ENCODE data around the gene DIPK1C.

The DIPK1C gene

GRCh38 chr18:74480149-74480651, 23.1 kb upstream of the DIPK1C start:
- DNase-seq, result no peak

- DNase-seq, result no peak
These were observed 22.5 kb upstream of the DIPK1C start for GRCh38 chr18:74479486-74480148.

DNA sequence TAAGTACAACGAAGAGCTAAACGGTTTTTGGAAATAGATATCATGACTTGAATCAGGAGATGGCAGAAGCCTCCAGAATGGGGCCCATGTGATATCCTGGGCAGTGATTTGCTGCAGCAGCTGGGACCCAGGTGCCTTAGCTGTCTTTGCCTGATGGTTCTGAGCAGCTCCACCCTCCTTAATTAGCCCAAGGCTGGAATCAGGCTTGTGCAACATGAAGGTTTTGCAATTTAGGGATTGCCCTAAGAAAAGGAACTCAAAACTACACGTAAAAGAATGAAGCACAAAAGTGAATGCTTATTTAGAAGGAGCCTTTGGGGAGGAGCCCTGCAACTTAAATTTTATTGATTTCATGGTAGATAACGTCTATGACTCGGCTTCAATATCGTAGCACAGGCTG, 21.8 kb upstream of the DIPK1C start:
- DNase-seq, result no peak

DNA sequence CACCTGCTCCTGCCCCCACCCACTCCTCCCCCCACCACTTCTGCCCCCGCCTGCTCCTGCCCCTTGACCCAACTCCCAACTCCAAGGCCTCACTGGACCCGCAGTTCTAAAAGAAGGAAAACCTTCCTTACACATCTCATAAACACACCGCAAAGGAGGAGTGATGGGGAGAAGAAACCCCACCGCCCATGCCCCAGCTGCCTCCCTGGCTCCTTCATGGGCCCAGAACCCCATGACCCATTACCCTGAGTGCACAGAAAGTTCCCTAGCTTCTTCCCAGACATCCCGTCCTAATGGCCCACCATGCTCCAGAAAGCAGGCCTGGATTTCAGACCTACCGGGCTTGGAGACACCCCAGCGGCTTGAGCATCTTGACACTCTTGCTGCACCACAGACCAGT, 21.2 kb upstream of the DIPK1C start:
- no peak for DNase-seq

- no peak for DNase-seq
These were observed 20.7 kb upstream of the DIPK1C start for GRCh38 chr18:74477771-74478170.

DNA sequence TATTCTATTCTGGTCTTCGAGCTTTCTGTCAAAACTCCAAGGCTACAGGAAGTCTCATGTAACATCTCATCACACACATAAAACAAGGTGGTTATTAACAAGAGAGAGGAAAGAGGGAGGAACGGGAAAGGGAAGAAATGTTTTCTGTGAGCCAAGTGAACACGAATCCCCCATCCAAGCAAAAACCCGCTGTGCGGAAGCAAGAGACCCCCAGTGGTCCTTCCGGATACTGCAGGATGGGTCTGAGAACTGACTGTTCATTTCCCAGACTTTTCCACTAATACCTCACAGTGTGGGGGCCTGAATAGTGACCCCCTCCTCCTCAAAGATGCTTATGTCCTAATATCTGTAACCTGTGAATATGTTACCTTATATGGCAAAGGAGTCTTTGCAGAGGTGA, 19.0 kb upstream of the DIPK1C start:
- DNase-seq, result no peak

GRCh38 chr18:74473976-74474640, 17.0 kb upstream of the DIPK1C start:
- DNase-seq, result no peak

- no peak for DNase-seq
These were observed 15.2 kb upstream of the DIPK1C start for GRCh38 chr18:74472312-74472711.

DNA sequence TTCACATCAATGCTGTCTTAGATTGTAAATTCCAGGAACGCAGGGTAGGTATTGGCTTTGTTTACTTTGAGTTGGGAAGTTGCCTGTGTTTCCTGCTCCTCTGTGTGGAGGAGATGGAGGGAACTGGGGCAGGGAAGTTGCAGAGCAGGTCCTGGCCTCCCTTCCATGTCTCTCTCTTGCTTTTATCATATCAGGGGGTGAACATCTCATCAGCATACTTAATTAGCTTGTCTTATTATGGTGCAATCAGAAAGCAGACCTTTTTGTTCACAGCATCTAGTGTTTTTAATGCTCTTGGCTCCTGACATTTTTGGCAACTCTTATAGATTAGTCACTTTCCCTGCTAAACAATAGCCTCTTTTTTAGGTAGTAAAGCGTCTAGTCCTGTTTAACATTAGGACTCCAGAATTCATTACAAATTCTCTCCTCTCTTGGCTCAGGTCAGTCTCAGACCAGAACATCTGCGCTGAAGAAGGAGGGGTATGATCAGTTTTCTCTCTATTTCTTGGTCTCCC, 11.5 kb upstream of the DIPK1C start:
- DNase-seq, result no peak

- no peak for DNase-seq
These were observed 8.7 kb upstream of the DIPK1C start for GRCh38 chr18:74465775-74466174.

DNA sequence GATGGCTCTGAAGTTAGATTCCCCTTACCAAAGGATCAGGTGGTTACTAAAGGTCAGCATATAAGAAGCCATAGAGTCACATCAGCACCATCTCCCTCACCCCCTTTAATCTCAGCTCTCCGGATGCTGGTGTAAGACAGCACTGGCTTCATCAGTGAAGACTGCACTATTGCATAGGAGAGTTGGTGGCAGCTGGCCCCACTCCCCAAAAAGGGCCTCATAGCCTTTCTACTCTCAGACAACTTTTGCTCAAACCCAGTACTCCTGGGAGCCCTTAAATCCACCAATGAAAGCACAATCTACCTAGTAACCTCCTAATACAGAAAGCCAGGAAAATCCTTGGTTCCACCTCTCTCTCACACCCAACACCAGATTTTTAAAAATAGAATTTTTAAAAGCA, 6.9 kb upstream of the DIPK1C start:
- DNase-seq, result no peak

DNA sequence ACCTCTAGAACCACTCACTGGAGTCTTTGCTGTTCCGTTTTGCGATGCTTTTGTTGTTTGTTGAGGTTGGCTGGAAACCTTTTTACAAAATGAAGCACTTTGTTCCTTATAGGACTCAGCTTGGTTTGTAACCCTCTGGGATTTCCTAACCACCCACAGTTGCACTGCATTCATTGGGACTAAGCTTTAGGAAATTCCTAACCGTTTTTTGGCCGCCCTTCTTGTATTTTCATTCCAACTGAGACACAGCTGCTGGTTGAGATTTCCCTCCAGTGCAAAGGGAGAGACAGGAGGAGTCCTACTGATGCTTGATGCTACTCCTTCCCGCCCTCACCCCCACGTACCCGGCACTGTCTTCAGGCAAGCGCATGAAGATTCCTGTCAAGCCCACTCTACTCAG, 6.1 kb upstream of the DIPK1C start:
- no peak for DNase-seq

DNA sequence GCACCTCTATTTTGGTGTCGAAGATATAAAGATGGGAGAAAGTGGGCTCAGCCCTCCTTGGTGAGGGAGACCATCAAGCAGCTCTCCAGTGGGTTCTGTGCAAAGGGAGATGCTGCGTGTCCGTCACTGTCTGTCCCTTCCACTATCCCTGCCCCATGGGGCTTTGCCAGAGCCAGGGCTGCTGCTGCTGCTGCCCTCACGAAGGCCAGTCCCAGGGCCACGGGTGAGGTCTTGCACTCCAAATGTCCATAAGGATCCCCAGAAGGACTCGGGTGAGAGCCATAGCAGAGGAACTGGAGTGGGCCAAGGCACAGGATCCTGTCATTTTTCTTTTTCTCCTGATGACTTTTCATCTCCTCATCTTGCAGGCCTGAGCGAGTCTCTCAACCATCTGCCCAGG, 3.7 kb upstream of the DIPK1C start:
- DNase-seq, result no peak

DNA sequence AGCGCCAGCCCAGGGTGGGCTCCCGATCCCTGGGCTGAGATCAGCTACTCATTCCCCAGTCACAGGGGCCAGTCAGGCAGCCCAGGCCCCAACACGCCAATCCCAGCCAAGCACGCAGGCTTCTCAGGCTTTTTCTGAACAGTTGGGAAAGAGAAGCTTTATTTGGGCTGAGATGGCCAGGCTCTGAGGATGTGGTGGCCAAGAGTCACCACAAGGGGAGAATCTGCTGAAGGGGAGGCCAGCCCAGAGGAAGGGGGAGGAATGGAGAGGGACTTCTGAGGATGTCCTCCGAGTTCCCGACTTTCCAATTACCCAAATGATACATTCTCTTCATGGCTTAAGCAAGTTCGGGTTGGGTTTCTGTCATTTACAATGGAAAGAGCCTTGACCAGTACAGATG, 2.8 kb upstream of the DIPK1C start:
- DNase-seq, result no peak

- DNase-seq, result no peak
These were observed 765 bp upstream of the DIPK1C start for GRCh38 chr18:74457725-74458421.

DNA sequence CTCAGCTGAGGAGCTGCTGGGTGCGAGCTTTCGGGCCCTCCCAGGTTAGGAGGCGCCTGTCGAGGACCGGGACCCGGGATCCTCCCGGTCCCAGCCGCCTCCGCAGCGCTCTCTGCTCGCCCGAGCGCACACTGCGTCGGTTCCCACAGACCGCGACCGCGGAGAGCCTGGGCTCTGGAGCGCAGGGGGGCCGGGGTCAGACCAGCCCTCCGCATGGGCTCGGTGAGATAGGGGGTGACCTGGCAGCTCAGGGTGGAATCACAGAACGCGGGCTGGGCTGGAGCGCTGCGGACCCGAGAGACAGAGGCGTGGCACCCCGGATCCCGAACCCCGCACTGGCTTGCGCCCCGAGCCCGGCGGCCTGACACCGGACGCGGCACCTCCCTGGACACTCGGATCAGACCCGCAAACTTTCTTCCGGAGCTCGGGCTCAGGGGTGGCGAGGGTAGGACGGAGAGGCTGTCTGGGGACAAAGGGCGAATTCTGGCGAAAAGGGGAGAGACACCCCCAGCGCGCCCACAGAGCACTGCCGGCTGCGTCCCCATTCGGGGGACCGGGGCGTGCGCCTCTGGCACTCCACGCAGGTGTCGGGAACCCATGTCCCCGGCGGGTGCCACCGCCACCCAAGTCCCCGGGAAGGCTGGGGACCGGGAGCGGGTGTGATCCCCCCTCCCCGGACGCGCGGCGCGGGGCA, 612 bp downstream of the DIPK1C start:
- no peak for DNase-seq

DNA sequence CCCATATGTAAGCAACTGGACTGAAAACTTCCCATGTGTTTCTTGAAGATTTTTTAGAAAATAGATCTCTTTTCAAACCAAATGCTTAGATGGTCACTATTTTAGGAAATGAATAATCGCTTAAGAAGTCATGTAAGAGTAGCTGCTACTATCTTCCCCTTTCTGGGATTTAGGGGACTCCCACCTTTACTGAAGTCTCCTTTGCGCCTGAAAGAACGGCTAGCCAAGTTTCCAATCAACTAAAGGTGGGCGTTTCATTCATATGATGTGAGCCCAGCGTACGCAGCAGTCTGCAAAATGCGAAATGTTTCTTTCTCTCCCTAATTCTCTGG, 1.1 kb downstream of the DIPK1C start:
- DNase-seq, result no peak

DNA sequence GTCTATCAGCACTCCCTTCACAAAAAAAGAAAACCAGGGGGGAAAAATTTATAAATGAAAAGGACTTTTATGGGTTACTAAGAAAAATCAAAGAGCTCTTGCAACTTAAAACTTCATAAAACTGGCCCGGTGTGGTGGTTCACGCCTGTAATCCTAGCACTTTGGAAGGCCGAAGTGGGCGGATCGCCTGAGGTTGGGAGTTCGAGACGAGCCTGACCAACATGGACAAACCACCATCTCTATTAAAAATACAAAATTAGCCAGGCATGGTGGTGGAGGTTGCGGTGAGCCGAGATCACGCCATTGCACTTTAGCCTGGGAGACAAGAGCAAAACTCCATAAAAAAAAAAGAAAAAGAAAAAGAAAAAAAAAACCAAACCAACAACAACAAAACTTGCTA, 1.7 kb downstream of the DIPK1C start:
- DNase-seq, result no peak

- no peak for DNase-seq
These were observed 2.8 kb downstream of the DIPK1C start for GRCh38 chr18:74454279-74454751.

GRCh38 chr18:74453642-74454198, 3.4 kb downstream of the DIPK1C start:
- no peak for DNase-seq

DNA sequence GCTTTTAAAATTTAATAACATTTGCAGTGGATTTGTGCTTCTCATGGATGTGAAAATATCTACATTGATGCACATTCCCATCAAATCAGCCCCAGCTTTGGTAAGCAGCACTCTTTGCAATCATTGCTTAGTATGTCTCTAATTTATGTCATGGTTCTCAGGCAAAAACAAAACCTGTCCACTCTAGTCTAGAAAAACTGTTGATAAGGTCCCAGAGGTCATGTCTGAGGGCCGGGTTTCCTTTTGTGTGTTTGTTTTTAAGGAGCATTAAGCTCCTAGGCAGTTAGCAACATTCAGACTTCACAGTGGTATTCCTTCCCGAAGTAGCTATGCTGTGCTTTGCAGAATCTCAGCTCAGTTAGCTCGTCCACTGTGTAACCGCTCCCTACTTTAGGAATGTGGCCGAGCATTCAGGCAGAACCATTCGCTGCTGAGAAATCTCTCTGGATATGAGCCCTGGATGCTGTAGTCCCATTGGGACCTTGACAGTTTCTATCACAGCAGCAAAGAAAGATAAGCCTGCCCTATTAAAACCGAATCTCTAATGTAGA, 4.0 kb downstream of the DIPK1C start:
- DNase-seq, result no peak

DNA sequence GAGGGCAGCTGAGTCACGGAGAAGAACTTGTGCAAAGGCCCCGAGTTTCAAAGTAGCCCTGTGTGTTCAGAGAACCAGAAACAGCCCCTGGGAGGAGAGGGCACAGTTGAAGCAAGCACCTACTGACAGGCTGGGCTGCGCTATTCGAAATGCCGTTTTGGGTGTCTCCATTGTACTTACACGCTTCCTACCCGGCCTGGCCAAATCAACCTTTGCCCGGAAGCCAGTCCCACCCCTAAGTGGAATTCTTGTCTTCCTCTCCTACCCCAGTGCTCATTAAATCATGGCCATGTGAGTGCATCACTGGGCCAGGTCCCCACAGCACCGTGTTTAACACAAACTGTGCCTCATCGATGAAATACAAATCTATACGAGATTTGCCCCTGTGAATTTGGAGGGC, 6.0 kb downstream of the DIPK1C start:
- DNase-seq, result no peak

DNA sequence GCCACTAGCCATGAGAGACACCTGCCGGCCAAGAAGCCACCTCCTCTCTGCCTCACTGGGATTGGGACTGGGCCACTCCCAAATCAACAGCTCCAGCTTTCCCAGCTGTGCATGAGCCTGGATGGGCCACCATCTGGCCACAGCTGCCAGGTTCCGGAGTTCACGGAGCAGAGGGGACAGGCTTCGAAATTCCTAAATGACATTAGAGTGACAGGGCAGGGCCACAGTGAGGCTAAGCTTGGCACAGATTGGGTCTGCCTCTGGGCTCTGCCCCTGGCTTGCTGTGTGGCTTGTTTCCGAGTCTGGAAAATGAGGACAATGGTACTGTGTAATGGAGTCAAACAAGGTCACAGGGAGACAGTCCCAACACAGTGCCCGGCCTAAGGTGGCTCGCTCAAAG, 6.5 kb downstream of the DIPK1C start:
- no peak for DNase-seq
